Naive thymus-derived CD4-positive, alpha-beta T cell (primary cell): ENCODE data around the gene WRAP73. TPM values are rescaled to one million over a fixed set of nuclear protein-coding genes. Genes with fewer than 3 reads are reported as not detected.

Experiments used
- ATAC-seq: fragments of 150-1000 bp; cut with Tn5 transposase; 2 replicates; pipeline ENCODE4 v1.10.0; 2021; ENCODE audit warnings: mild to moderate bottlenecking, moderate library complexity
- CTCF ChIA-PET: fragments of 350-600 bp; sonication (Branson Sonifier 250); formaldehyde crosslinking; loops from one replicate; lab custom pipeline; 2021; ENCODE audit warnings: antibody characterized with exemption; lab: Charles Lee
- POLR2A ChIA-PET: fragments of 350-600 bp; sonication (Branson Sonifier 250); formaldehyde crosslinking; loops from one replicate; lab custom pipeline; 2021; ENCODE audit warnings: antibody characterized with exemption, inconsistent platforms; lab: Charles Lee
- DNase-seq, 9 donors: peaks; one replicate each; pipeline versions ENCODE4 v3.0.0 to v3.0.0-alpha.2; 2020 to 2022; ENCODE audit warnings: mixed read lengths in 1 of 9
- H3K27ac ChIP-seq: one replicate; pipeline ENCODE4 v1.7.0; 2013; ENCODE audit warnings: mild to moderate bottlenecking, low read depth, low read length, moderate library complexity
- H3K27me3 ChIP-seq, 2 donors: one replicate each; pipeline ENCODE4 v1.7.0; 2013; ENCODE audit warnings: low read length in 2 of 2, mild to moderate bottlenecking in 2 of 2, moderate library complexity in 2 of 2; ENCODE audit not compliant: control insufficient read depth in 2 of 2, insufficient read depth in 2 of 2
- H3K36me3 ChIP-seq, 3 experiments: 1 replicate in 2 of 3; 2 replicates in 1 of 3; pipeline ENCODE4 v1.7.0; 2013; ENCODE audit warnings: low read length in 3 of 3, mild to moderate bottlenecking in 3 of 3, moderate library complexity in 1 of 3; ENCODE audit not compliant: insufficient read depth in 3 of 3, control insufficient read depth in 2 of 3
- H3K4me1 ChIP-seq, 2 donors: one replicate each; pipeline ENCODE4 v1.7.0; 2013; ENCODE audit warnings: low read length in 2 of 2, mild to moderate bottlenecking in 2 of 2, moderate library complexity in 1 of 2; ENCODE audit not compliant: control insufficient read depth in 2 of 2, insufficient read depth in 2 of 2
- H3K4me3 ChIP-seq: 2 replicates; pipeline ENCODE4 v1.7.0; 2013; ENCODE audit warnings: mild to moderate bottlenecking, low read length
- H3K9me3 ChIP-seq, 3 experiments: 1 replicate in 2 of 3; 2 replicates in 1 of 3; pipeline ENCODE4 v1.7.0; 2013; ENCODE audit warnings: low read length in 3 of 3; ENCODE audit not compliant: control insufficient read depth in 2 of 3
- H3K27ac Mint-ChIP-seq, 9 donors: one replicate each; pipeline ENCODE4 v1.8.0; 2020 to 2022; ENCODE audit warnings: mixed read lengths in 9 of 9, mild to moderate bottlenecking in 8 of 9, moderate library complexity in 5 of 9, inconsistent platforms in 2 of 9
- H3K27me3 Mint-ChIP-seq, 5 donors: one replicate each; pipeline ENCODE4 v1.8.0; 2021 to 2022; ENCODE audit warnings: mixed read lengths in 5 of 5, mild to moderate bottlenecking in 1 of 5
- H3K36me3 Mint-ChIP-seq, 5 donors: one replicate each; pipeline ENCODE4 v1.8.0; 2020 to 2022; ENCODE audit warnings: mixed read lengths in 5 of 5, mild to moderate bottlenecking in 3 of 5, inconsistent platforms in 1 of 5
- H3K4me1 Mint-ChIP-seq, 7 donors: one replicate each; pipeline ENCODE4 v1.8.0; 2020 to 2022; ENCODE audit warnings: mixed read lengths in 7 of 7, mild to moderate bottlenecking in 3 of 7, inconsistent platforms in 1 of 7
- H3K4me3 Mint-ChIP-seq, 10 donors: one replicate each; pipeline ENCODE4 v1.8.0; 2020 to 2022; ENCODE audit warnings: mild to moderate bottlenecking in 10 of 10, mixed read lengths in 10 of 10, moderate library complexity in 6 of 10, inconsistent platforms in 2 of 10
- H3K9me3 Mint-ChIP-seq, 11 donors: one replicate each; pipeline ENCODE4 v1.8.0; 2020 to 2022; ENCODE audit warnings: mixed read lengths in 11 of 11, mild to moderate bottlenecking in 4 of 11, inconsistent platforms in 1 of 11, moderate library complexity in 1 of 11
- intact Hi-C, 2 donors: fragments of 100-400 bp; cut with micrococcal nuclease; formaldehyde crosslinking; loops; one replicate each; pipeline ENCODE4 v1.15.1; 2023
- polyA plus RNA-seq, 2 donors: library from polyadenylated mRNA; unstranded; fragments of 300-500 nt; fragmentation: Illumina TruSeq; gene quantifications; one replicate each; pipeline ENCODE4 v1.2.3, GENCODE V29; 2021
- total RNA-seq, 6 experiments: library from RNA in 5 of 6; stranded (reverse) in 5 of 6; gene quantifications; 1 replicate in 5 of 6; 2 replicates in 1 of 6; pipeline ENCODE4 v1.2.3 and lab custom pipeline; 2021 to 2026

Gene WRAP73
- total and polyA plus RNA-seq, 7 experiments from 2014 or later: 25.5 to 42.0 (median 36.3) TPM

DNA sequence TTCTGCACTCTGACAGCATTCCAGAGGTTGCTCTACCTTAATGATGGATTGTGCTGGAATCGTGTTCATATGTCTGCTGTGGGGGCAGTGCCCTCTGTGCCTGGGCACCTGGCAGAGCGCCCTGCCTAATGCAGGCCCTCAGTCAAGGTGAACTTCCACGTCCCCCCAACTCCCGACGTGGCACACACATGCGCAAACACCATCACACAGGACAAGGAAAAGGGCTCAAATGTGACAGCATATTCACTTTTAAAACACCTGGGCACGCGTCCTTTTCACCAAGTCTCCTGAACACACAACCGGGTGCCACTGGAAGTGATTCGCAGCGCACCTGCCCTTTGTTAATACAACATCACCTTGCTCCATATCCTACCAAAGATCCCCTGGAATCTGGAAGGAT, 13.4 kb downstream of the WRAP73 start:
- no peak overlapping the region for H3K4me3 ChIP-seq
- H3K4me1 ChIP-seq: no peaks in the 10 kb centered on the region
- peaks cover 0 to 98% (median 17%) of the 10 kb centered on the region in 3 experiments for H3K36me3 ChIP-seq
- no peak for DNase-seq
- Mint-ChIP-seq H3K9me3 (no peaks in the 10 kb centered on the region), H3K4me3 (no peak overlapping the region), H3K27ac (peak overlapping the region in 1 of 9 donors; percentile 64), H3K4me1 (peaks cover 0 to 7% (median 0%) of the 10 kb centered on the region in 7 donors), H3K27me3 (no peaks in the 10 kb centered on the region), H3K36me3 (peaks cover 9 to 36% (median 9%) of the 10 kb centered on the region in 5 donors)
- POLR2A ChIA-PET: no interaction called here
- CTCF ChIA-PET: interaction anchor here (0.6 to 1.1 kb wide), 3 partner anchors 18 to 1088 kb away, joined by 3 to 6 read pairs (median 5); no protein-coding TSS in a partner anchor
- no peak overlapping the region for H3K27ac ChIP-seq
- intact Hi-C loops: no loop called here
- no peaks in the 10 kb centered on the region for H3K9me3 ChIP-seq
- no peak for ATAC-seq
- no peaks in the 10 kb centered on the region for H3K27me3 ChIP-seq

DNA sequence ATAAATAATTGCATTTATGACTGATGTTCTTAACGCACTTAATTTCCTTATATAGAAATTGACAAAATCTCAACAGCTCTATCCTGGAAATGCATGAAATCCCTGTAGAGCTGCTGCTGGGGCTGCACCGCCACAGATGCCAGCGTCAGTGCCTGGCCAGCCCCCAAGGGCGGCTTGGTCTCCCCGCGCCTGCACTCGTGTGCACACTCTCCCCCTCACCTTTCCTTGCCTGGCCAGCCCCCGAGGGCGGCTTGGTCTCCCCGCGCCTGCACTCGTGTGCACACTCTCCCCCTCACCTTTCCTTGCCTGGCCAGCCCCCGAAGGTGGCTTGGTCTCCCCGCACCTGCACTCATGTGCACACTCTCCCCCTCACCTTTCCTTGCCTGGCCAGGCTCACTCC, 13.8 kb downstream of the WRAP73 start:
- Histone ChIP-seq H3K4me3 (no peak overlapping the region), H3K36me3 (peaks cover 0 to 99% (median 17%) of the 10 kb centered on the region in 3 experiments), H3K9me3 (no peaks in the 10 kb centered on the region), H3K4me1 (no peaks in the 10 kb centered on the region), H3K27ac (no peak overlapping the region), H3K27me3 (no peaks in the 10 kb centered on the region)
- no peaks in the 10 kb centered on the region for H3K9me3 Mint-ChIP-seq
- intact Hi-C loops: no loop called here
- H3K4me1 Mint-ChIP-seq: peaks cover 0 to 5% (median 0%) of the 10 kb centered on the region in 7 donors
- no peaks in the 10 kb centered on the region for H3K27me3 Mint-ChIP-seq
- H3K27ac Mint-ChIP-seq: no peak overlapping the region
- peaks cover 9 to 36% (median 9%) of the 10 kb centered on the region in 5 donors for H3K36me3 Mint-ChIP-seq
- DNase-seq: no peak
- POLR2A ChIA-PET: no interaction called here
- CTCF ChIA-PET: interaction anchor here (0.6 to 0.7 kb wide), 2 partner anchors 199 to 1087 kb away, joined by 5 to 6 read pairs; no protein-coding TSS in a partner anchor
- no peak for ATAC-seq
- no peak overlapping the region for H3K4me3 Mint-ChIP-seq

GRCh38 chr1:3634059-3634800, 15.7 kb downstream of the WRAP73 start:
- no peaks in the 10 kb centered on the region for H3K9me3 Mint-ChIP-seq
- intact Hi-C loops: no loop called here
- no peak overlapping the region for H3K4me3 Mint-ChIP-seq
- Histone ChIP-seq H3K9me3 (no peaks in the 10 kb centered on the region), H3K4me1 (no peaks in the 10 kb centered on the region), H3K27me3 (no peaks in the 10 kb centered on the region), H3K4me3 (no peak overlapping the region), H3K27ac (no peak overlapping the region), H3K36me3 (peaks cover 0 to 98% (median 22%) of the 10 kb centered on the region in 3 experiments)
- no peak for ATAC-seq
- CTCF ChIA-PET: interaction anchor here (0.6 kb wide), 1 partner anchor 20 kb away, joined by 3 read pairs; no protein-coding TSS in a partner anchor
- POLR2A ChIA-PET: no interaction called here
- H3K36me3 Mint-ChIP-seq: peaks cover 9 to 43% (median 9%) of the 10 kb centered on the region in 5 donors
- peaks cover 0 to 5% (median 0%) of the 10 kb centered on the region in 7 donors for H3K4me1 Mint-ChIP-seq
- no peaks in the 10 kb centered on the region for H3K27me3 Mint-ChIP-seq
- DNase-seq: no peak
- H3K27ac Mint-ChIP-seq: peak overlapping the region in 1 of 9 donors; percentile 67

DNA sequence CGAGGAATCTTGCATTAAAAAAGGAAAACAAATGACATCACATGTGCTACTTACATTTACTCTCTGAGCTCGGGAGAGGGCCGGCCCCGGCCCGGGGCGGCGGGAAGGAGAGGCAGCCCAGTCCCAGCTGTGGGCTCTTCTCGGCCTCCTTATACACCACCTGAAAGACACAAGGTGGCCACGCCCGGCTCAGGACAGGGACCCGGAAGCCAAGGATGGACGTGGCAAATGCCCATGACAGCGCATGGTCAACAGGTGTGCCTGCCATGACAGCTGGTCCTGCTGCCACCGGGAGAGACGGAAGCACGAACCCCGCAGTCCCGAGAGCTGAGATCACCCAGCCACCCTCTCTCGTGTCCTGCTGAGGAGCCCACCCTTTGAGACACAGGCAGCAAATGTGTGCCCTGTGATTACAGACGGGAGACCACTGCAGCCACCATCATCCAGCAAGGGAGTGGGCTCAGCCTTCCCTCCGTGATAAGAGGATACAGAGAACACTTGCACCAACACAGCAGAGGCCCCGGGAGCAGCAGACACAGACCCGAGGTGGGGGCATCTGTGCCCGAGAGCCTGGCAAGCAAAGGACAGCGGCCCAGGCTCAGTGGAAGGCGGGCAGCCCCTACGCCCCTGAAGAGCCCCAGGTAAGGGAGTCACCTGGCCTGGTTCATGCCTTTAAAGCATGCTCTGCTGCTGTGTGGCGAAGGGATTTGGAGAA, 16.4 kb downstream of the WRAP73 start:
- no peak for ATAC-seq
- Histone ChIP-seq H3K4me1 (no peaks in the 10 kb centered on the region), H3K9me3 (no peaks in the 10 kb centered on the region), H3K27ac (no peak overlapping the region), H3K36me3 (peaks cover 0 to 98% (median 28%) of the 10 kb centered on the region in 3 experiments), H3K4me3 (no peak overlapping the region), H3K27me3 (no peaks in the 10 kb centered on the region)
- Mint-ChIP-seq H3K4me3 (no peak overlapping the region), H3K4me1 (peaks cover 0 to 5% (median 0%) of the 10 kb centered on the region in 7 donors), H3K27me3 (no peaks in the 10 kb centered on the region), H3K36me3 (peaks cover 8 to 42% (median 11%) of the 10 kb centered on the region in 5 donors), H3K9me3 (no peaks in the 10 kb centered on the region), H3K27ac (no peak overlapping the region)
- DNase-seq: no peak
- ChIA-PET POLR2A (interaction anchor here (0.6 kb wide), 1 partner anchor 12 kb away, joined by 3 read pairs; no protein-coding TSS in a partner anchor), CTCF (interaction anchor here (0.6 kb wide), 1 partner anchor 21 kb away, joined by 3 read pairs; no protein-coding TSS in a partner anchor)
- intact Hi-C loops: no loop called here

- Mint-ChIP-seq H3K27ac (peak overlapping the region in 1 of 9 donors; percentile 43), H3K4me1 (peaks cover 0 to 5% (median 0%) of the 10 kb centered on the region in 7 donors), H3K4me3 (no peak overlapping the region), H3K9me3 (no peaks in the 10 kb centered on the region), H3K36me3 (peaks cover 2 to 36% (median 11%) of the 10 kb centered on the region in 5 donors), H3K27me3 (no peaks in the 10 kb centered on the region)
- Histone ChIP-seq H3K4me3 (no peak overlapping the region), H3K27me3 (no peaks in the 10 kb centered on the region), H3K9me3 (no peaks in the 10 kb centered on the region), H3K36me3 (peaks cover 0 to 98% (median 33%) of the 10 kb centered on the region in 3 experiments), H3K4me1 (no peaks in the 10 kb centered on the region), H3K27ac (no peak overlapping the region)
- DNase-seq: no peak
- ATAC-seq: no peak
- ChIA-PET CTCF (no interaction called here), POLR2A (interaction anchor here (0.6 kb wide), 1 partner anchor 12 kb away, joined by 3 read pairs; no protein-coding TSS in a partner anchor)
- intact Hi-C loops: no loop called here
Observed at GRCh38 chr1:3632716-3633343, 17.1 kb downstream of the WRAP73 start.

- Mint-ChIP-seq H3K4me3 (no peak overlapping the region), H3K4me1 (peaks cover 0 to 5% (median 0%) of the 10 kb centered on the region in 7 donors), H3K9me3 (no peaks in the 10 kb centered on the region), H3K27me3 (no peaks in the 10 kb centered on the region), H3K27ac (peak overlapping the region in 1 of 9 donors; percentile 5), H3K36me3 (peaks cover 0 to 33% (median 11%) of the 10 kb centered on the region in 5 donors)
- H3K36me3 ChIP-seq: peaks cover 0 to 98% (median 31%) of the 10 kb centered on the region in 3 experiments
- no peaks in the 10 kb centered on the region for H3K27me3 ChIP-seq
- no peak overlapping the region for H3K4me3 ChIP-seq
- ATAC-seq (no peak), DNase-seq (no peak)
- no peaks in the 10 kb centered on the region for H3K4me1 ChIP-seq
- POLR2A ChIA-PET: interaction anchor here (1.1 kb wide), 1 partner anchor 9 kb away, joined by 3 read pairs; no protein-coding TSS in a partner anchor
- intact Hi-C loops: no loop called here
- CTCF ChIA-PET: no interaction called here
- no peak overlapping the region for H3K27ac ChIP-seq
- no peaks in the 10 kb centered on the region for H3K9me3 ChIP-seq
Observed at GRCh38 chr1:3632298-3632697, 17.6 kb downstream of the WRAP73 start.
